GM11168 (cell line): Measurements from ENCODE around the gene MEGF9.

Experiments used
- in situ Hi-C: fragments of 300-500 bp; cut with MboI; formaldehyde crosslinking; loops from one replicate; pipeline ENCODE4 v1.12.0; 2022; ENCODE audit warnings: low sequenced_read_pairs; ENCODE audit not compliant: unreplicated experiment

Gene MEGF9

GRCh38 chr9:120734607-120735410, 20.5 kb upstream of the MEGF9 start:
- in situ Hi-C loops = no loop called here

DNA sequence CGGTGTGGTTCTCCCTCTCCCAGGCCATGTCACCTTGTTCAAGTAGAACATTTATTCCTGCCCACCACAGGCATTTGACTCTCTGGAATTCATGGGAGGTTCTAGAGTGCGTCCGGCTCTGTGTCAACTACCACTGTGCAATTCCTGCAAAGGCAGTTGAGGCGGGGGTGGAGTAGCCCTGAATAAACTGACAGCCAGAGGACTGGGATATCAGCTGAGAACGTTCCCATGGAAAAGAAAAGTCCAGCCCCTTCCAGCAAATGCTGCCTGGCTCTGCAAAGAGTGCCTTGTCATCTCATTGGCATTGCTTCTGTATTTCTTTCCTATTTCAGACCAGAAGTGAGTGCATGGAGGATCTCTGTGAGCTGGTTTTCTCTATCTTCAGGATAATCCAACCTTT, 18.9 kb upstream of the MEGF9 start:
- in situ Hi-C loops = no loop called here

DNA sequence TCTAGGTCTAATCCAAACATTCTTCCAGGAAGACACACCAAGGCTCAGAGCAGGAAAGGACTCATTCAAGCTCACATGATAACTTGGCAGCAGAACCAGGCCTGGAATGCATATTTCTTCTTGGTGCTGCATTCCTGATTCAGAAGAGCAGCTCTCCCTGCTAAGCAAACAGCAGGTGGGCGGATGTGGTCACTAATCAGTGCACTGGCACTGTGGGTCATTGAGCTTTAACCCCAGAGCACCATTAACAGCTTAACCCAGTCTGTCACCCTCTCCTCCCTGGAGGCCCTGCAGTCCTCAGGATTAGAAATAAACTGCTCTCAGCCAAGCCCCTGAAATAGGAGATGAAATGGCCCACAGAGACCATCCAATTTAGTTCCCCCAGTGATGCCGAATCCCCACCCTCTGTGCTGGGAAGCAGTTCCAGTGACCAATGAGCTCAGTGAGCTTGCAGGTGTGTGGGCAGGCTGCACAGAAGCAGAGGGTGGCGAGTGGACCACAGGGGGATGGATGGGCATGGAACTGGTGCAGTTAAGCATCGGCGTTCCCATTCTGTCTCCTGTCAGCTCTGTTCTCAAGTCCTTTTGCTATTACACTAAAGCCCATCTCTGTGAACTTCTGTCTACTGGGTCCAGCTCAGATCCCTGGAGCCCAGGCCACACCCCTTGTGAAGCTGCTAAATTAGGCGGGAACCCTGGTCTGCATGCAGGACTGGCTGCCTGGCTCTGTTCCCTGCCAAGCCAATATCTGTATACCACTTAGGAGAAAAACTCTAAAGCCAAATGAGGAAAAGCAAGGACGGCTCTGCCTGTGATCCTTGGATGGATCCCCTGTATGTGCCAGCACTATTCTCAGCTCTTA, 16.6 kb upstream of the MEGF9 start:
- in situ Hi-C loops = no loop called here

DNA sequence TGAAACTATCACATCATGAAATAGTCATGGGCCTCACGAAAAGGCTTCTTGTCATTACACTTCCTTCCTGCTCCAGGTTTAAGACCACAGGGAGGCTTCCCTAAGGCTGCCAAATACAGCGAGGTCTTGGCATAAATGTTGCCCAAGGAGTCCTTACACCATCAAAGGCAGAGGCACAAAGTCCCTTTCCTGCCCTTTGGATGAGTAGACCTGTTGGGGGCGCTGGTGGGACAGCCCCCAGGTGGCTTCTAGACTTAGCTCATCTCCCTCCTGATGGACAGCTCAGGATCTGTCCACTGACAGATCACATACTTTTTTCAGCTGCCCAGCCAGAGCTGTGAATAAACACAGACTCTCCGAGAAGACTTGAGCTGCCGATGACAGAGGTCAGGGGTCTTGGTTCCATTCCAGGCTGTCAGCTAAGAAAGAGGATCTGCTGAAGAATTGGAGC, 15.5 kb upstream of the MEGF9 start:
- in situ Hi-C loops = no loop called here

GRCh38 chr9:120726484-120726883, 12.2 kb upstream of the MEGF9 start:
- in situ Hi-C loops = no loop called here

GRCh38 chr9:120725907-120726306, 11.6 kb upstream of the MEGF9 start:
- in situ Hi-C loops = no loop called here

DNA sequence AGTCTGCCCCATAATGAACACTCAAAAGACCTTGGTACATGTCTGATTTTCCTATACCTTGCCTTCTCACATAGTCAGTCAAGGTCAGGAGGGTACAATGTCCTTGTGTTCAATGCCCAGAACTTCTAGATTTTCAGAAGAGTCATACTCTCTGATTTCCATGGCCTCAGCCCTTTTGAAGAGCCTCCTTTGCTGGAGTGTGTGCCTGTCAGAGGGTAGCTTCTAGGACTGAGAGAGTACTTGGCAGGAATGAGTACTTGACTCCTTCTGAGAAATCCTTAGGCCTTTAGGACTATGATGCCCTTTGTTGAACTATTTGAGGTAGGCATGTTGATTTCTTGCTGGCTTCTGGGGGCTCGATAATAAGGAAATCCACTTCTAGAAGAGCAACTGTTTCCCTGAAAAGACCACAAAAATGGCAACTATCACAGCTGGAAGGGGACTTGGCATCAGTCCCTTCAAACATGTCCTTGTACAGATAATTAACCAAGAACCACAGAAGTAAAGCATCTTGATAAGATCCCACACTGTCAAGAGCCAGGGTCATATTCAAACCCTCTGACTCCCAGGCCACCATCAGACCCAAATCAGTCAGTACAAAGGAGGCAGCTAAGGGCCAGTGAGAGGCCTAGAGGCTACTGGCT, 10.6 kb upstream of the MEGF9 start:
- in situ Hi-C loops = no loop called here

DNA sequence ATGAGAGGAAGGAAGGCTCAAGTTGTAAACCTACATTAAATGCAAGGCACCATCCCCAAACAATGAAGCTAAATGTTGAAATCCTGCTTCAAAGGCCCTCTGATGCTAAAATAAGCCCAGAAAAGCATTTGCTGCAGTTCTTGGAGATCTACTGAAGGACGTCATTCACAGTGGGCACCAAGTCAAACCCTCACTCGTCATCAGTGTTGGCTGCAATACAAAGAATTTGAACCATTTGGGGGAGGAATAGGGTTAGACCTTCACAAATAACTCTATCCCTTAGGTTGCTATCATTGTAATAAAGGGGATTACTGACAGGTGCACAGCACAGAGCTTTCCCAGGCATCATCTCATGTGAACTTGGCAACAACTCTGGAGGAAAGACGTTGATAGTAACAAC, 9.3 kb upstream of the MEGF9 start:
- in situ Hi-C loops = no loop called here

DNA sequence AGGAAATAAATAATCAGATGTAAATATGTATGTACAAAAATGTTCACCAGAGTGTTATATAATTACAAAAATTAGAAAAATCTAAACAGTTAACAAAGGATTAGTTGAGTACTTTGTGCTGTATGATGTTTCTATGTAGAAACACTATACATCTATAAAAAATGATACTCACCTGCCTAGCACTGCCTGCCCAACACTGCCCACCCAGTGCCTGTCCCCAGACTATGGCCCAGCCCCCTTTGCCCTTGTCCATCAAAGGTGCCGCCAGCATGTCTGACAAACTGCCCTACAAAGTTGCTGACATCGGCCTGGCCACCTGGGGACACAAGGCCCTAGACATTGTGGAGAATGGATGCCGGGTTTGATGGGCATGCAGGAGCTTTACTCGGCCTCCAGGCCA, 6.1 kb upstream of the MEGF9 start:
- in situ Hi-C loops = no loop called here

- in situ Hi-C loops = no loop called here
These were observed 4.0 kb upstream of the MEGF9 start for GRCh38 chr9:120718316-120718715.

- in situ Hi-C loops = no loop called here
These were observed 2.9 kb upstream of the MEGF9 start for GRCh38 chr9:120717176-120717575.

DNA sequence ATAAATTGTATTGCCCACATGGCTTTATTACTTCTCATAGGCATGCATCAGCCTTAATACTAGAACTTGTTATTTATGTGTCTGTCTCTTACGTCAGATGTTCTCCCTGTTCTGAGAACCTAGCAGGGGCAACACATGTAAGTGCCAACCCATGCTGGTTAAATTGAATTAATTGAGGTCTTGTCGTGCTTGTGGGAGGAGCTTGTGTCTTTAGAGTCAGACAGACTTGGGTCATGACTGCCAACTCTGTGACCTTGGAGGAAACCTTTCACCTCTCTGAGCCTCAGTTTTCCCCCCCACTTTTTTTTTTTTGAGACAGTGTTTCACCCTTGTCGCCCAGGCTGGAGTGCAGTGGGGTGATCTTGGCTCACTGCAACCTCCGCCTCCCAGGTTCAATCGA, 2.2 kb upstream of the MEGF9 start:
- in situ Hi-C loops = no loop called here

DNA sequence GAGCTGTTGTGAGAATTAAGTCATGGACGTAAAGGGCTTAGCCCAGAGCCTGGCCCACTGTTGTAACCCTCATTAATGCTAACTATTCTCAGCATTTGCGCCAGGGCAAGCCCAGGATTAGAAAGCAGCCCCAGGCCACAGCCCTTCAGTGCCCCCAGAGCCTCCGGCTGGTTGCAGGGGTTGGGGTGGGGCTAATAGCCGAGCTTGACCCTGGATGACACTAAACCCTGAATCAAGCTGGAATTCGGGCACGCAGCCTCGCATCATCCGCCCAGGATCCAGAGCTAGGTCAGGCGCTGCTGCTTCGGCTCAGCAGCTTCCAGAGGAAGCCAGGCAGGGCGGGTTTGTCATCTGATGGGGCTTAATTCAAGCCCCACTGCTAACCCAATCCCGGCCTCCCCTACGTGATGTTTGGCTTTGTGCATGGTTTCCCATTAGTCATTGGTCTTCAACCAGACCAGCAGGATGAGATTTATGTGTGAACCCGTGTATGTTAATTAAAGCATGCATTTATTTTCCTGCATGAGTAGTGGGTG, 1.2 kb upstream of the MEGF9 start:
- in situ Hi-C loops = no loop called here

DNA sequence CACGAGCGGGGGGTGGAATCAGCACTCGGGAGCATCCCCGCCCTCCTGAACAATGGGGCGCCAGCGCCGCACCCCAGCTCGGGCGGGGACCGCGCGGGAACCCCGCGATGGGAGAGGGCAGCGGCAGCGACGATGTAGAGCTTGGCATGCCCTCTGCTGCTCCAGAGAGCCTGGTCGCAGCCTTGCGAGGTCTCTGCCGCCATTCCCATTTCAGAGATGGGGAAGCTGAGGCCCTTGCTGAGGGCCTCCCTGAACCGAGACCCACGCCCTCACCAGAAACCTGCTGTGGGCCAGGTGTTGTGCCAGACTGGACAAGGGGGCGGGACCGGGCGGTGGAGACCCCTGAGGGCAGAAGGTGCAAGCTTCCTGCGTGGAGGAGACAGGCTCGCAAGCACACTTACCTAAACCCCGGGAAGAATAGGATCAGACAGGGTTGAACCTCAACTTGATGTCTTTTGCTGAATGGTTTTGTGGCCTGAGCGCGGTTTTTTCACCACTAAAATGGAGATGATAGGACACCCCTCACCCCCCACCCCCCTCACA, 647 bp upstream of the MEGF9 start:
- in situ Hi-C loops = no loop called here

DNA sequence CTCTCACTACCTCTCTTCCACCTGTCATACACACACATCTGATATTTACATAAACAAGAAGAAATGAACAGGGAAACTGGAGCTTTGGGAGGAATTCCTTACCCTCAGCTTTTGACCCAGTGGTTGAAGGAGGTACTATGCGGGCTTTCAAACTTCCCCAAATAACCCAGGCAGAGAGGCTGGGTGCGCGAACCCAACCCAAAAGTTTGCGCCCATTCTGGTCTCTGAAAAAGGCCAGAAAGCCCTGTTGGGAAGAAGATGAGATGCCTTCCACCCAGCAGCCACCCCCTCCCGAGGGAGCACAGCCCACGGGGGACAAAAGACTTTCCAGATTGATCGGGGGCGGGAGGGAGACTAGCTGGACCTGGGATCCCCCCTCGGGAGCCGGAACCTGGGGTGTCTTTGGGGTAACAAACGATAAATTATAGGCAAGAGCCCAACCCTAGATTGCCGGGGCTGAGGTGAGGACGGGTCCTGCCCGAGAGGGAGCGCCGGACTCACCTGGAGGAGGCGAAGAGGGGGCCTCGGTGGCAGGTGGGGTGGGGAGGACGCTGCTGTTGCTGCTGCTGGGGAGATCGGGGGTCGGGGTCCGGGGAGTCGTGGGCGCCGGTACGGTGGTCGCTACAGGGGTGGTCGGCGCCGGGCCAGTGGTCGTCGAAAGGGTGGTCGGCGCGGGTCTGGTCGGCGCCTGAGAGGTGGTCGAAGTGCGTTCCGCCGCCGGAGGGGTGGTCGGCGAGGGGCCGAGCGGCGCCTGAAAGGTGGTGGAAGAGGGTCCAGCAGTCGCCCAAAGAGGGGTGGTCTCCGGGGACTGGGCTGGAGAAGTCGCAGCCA, 798 bp downstream of the MEGF9 start:
- in situ Hi-C loops = no loop called here

- in situ Hi-C loops = no loop called here
These were observed 1.7 kb downstream of the MEGF9 start for GRCh38 chr9:120712539-120713031.

GRCh38 chr9:120711841-120712538, 2.3 kb downstream of the MEGF9 start:
- in situ Hi-C loops = no loop called here

- in situ Hi-C loops = no loop called here
These were observed 2.9 kb downstream of the MEGF9 start for GRCh38 chr9:120711354-120711753.
